CD4-positive, alpha-beta T cell treated with Interleukin-12 subunit alpha and Interleukin-12 subunit beta, for 1 hour (primary cell): Measurements from ENCODE around the gene FNIP1.
"Not testable (repeated sequence)": the region's sequence is repeated elsewhere in the genome, so short reads cannot be mapped to it uniquely, and the experiment has no call there.

Experiments used
- DNase-seq: peaks from one replicate; pipeline ENCODE4 v3.0.0-alpha.2; 2020

FNIP1 gene

DNA sequence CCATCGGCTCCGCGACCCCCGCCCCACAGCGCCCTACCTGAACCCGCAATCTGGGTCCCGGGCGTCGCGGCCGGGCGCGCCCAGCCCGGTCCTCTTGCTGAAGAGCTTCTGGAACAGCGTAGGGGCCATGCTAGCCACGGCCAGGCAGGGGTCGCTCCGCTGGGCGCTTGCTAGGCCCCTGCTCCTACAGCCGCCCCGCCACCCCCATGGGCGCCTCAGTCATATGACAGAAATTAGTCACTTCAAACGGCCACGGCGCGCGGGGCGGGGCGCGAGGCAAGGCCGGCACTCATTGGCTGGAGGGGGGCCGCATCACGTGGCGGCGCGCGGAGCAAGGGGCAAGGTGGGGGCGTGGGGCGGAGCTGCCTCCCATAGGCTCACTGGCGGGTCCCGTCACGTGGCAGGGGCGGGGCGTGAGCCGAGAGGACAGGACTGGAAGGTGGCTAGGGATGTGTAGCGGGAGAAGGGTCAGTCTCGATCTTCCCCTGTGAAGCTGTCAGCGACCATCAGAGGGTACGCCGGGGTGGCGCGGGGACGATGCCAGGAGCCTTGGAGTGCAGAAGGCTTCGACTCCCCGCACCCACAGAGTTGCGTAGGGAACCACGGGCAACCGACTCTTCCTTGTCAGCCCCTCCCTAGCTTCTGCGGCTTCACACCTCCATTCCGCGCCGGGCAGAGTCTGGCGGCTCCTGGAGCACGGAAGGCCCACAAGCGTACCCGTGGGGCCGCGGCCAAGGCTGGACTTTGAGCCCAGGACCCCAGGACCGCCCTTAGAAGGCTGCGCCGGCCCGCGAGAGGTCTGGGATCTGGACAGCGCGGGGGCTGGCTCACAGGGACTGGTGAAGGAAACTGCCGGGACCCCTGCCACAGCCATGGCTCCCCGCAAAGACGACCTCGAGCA lies at the start of gene FNIP1:
TSS of gene FNIP1 (minus strand) at position 225 of the 901 bp plus-strand sequence. CDS start at position 129, 96 bp downstream.
- DNase-seq = peak; percentile 97

DNA sequence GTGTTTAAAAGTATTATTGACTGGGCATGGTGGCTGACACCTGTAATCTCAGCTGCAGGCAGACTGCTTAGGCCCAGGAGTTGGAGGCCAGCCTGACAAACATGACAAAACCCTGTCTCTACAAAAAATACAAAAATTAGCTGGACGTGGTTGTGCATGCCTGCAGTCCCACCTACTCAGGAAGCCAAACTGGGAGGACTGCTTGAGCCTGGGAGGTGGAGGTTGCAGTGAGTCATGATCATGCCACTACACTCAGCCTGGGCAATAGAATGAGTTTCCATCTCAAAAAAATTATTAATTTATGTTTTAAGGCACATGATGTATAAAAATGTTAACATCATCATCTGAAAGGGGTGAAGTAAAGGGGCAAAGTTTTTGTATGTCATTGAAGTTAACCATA lies 49.7 kb upstream of the FNIP1 start:
- DNase-seq = no peak

GRCh38 chr5:131845828-131846227 lies 49.0 kb upstream of the FNIP1 start:
- DNase-seq = no peak

GRCh38 chr5:131842971-131843370 lies 46.2 kb upstream of the FNIP1 start:
- DNase-seq = not testable (repeated sequence)

DNA sequence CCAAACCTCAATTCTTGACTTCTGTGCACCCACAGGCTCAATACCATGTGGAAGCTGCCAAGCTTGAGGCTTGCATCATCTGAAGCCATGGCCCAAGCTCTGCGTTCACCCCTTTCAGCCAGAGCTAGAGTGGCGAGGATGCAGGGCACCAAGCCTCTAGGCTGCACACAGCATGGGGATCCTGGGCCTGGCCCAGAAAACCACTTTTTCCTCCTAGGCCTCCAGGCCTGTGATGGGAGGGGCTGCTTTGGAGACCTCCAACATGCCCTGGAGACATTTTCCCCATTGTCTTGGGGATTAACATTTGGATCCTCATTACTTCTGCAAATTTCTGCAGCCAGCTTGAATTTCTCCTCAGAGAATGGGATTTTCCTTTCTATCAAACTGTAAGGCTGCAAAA lies 35.9 kb upstream of the FNIP1 start:
- not testable (repeated sequence) for DNase-seq

- no peak for DNase-seq
These were observed 28.7 kb upstream of the FNIP1 start for GRCh38 chr5:131825404-131826013.

GRCh38 chr5:131824631-131825030 lies 27.8 kb upstream of the FNIP1 start:
- DNase-seq = no peak

DNA sequence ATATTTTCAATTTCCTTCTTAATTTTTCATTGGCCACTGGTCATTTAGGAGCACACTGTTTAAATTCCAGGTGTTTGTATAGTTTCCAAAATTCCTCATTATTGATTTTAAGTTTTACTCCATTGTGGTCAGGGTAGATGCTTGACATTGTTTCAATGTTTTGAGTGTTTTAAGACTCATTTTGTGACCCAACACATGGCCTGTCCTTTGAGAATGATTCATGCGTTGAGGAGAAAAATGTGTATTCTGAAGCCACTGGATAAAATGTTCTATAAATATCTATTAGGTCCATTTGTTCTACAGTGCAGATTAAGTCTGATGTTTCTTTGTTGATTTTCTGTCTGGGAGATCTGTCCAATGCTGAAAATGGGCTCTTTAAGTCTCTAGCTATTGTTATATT lies 24.4 kb upstream of the FNIP1 start:
- DNase-seq = no peak

- DNase-seq = no peak
These were observed 21.3 kb upstream of the FNIP1 start for GRCh38 chr5:131818001-131818724.

GRCh38 chr5:131814990-131815389 lies 18.2 kb upstream of the FNIP1 start:
- no peak for DNase-seq

- no peak for DNase-seq
These were observed 15.7 kb upstream of the FNIP1 start for GRCh38 chr5:131812371-131813160.

- DNase-seq = peak; percentile 32
These were observed 13.9 kb upstream of the FNIP1 start for GRCh38 chr5:131810510-131811249.

DNA sequence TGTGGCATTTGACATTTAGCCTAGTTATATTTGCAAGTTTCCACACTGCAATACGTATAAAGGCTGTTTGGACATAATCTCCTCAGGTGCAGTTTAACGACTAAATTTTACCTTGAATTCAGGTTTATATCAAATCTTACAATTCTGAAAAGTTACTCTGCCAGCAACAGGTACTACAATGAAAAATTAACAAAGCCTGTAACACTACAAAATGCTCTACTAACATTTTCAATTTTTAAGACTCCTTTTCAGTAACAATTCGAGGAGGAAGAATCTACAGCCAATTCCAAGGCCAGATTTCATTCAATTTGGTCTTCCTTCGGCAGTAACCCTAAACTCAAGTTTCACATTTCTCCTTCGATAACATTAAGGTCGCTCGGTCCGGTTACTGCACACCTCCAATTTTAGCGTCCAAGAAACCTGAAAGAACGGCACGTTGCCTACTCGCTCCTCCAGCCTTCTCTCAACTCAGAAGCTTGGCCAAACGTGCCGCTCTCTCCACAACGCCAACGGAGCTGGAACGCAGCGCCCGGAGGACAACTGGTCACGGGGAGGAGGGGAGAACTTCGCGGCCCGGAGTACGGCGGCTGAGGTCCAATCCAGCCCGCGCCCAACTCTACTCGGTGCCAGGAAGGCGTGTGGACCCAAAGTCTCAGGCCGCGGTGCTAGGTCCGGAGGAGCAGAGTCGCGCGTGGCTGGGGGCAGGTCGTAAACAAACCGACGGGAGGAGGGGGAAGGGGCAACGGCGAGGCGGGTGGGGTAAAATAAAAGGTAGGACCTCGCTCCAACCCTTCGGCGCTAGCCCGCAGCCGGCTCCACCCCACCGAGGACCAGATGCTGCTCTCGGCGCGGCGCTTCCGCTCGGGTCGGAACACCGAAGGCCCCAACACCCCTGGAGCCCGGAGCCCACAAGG lies 681 bp downstream of the FNIP1 start:
- DNase-seq = no peak

DNA sequence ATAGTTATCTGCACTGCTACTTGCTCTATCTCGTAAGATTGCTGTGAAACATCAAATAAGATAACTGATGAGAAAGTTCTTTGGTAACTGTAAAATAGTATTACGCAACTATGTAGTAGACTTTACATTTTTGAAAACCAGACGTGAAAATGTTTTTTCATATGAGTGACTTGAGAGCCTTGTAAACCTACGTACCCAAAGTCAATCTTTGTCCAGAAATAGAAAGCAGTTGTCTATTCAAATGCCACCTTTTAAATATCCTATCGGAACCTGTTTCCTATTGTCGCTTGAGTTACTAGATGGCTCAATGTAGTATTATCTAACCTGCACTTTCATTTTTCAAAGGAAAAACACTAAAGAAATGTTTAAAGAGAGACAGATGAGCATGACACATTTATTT lies 1.6 kb downstream of the FNIP1 start:
- no peak for DNase-seq

DNA sequence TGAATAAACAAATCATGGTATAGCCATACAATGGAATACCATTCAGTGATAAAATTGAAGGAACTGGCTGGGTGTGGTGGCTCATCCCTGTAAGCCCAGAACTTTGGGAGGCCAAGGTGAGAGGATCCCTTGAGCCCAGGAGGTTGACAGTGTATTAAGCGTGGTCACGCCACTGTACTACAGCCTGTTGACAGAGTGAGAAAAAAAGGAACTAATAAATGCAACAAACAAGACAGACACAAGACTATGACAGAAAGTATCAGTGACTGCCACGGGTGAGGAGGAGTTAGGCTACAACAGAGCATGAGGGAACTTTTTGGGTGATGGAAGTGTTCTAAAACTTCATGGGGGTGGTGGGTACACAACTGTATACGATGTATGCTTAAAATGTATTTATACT lies 2.2 kb downstream of the FNIP1 start:
- DNase-seq = no peak

DNA sequence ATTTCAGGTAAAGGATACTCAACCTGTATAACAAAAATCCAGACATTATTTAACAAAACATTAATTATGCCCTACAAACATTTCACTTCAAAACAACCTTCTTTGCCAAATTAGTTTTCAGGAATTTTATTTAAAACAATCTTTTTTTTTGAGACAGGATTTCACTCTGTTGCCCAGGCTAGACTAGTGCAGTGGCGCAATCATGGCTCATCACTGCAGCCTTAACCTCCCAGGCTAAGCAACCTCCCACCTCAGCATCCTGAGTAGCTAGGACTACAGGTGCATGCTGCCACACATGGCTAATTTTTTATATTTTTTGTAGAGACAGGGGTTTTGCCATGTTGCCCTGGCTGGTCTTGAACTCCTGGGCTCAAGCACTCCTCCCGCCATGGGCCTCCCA lies 3.9 kb downstream of the FNIP1 start:
- no peak for DNase-seq

DNA sequence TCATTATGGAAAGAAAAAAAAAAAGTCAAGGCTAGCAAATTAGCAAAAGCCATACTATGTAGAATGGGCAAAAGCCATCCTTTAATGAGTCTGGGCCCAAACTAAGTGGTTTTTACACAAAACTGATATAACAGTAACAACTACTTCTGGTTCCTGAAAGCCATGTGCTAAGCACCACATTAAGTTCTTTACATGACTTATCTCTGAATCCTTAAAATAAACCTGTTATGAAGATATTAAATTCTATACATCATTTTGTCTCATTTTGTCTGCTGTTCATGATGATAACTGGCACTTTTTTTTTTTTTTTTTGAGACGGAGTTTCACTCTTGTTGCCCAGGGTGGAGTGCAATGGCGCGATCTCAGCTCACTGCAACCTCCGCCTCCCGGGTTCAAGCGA lies 5.0 kb downstream of the FNIP1 start:
- no peak for DNase-seq

GRCh38 chr5:131790550-131790949 lies 6.3 kb downstream of the FNIP1 start:
- DNase-seq = no peak

GRCh38 chr5:131789765-131790164 lies 7.1 kb downstream of the FNIP1 start:
- DNase-seq = no peak

DNA sequence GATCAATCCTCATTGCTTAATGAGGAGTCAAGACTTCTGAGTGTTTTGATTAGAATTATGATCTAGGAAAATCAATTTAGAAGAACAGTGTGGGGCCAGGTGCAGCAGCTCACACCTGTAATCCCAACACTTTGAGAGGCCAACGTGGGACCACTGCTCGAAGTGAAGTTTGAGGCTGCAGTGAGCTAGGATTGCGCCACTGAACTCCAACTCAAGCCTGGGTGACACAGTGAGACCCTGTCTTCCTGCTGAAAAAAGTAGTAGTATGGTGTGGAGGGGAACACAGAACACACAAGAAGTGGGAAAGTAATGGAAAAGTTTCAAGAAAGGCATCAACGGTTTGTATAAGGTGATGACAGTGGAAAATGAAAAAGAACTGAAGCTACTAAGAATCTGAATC lies 9.1 kb downstream of the FNIP1 start:
- DNase-seq = no peak
